ENCODE data around the gene GABRA1.

Gene GABRA1

GRCh38 chr5:161847941-161848391 lies at the start of gene GABRA1:
Gene GABRA1 (plus strand): TSS chr5:161848120. CDS start chr5:161850811, 2,691 bp downstream.
- no peak for DNase-seq (ENCODE audit: low read depth in 2 of 2)

- no peak for DNase-seq (ENCODE audit: low read depth in 2 of 2)
Measured at GRCh38 chr5:161799316-161799715, 48.6 kb upstream of the GABRA1 start.

DNA sequence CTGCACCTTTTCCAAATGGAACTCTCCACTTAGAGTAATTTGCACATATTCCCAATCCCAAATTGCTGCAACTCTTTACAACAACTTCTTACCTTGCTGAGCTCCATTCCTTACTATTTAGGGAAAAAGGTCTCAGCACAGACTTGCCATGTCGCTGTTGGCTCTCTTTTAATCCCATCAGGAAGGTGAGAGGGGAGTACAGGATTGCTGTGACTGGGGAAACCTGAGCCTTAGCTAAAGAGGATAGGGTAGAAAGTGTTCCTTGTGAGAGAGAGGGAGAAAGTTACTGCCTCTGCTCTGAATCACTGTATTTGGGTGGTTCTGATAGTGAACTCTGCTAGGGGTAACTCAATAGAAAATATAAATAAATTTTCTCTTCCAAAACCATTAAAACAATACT lies 43.7 kb upstream of the GABRA1 start:
- DNase-seq (ENCODE audit: low read depth in 2 of 2), result no peak

GRCh38 chr5:161846746-161847145 lies 1.2 kb upstream of the GABRA1 start:
- no peak for DNase-seq (ENCODE audit: low read depth in 2 of 2)

- no peak for DNase-seq (ENCODE audit: low read depth in 2 of 2)
Measured at GRCh38 chr5:161847447-161847846, 473 bp upstream of the GABRA1 start.

- DNase-seq (ENCODE audit: low read depth in 2 of 2), result no peak
Measured at GRCh38 chr5:161850491-161850890, 2.6 kb downstream of the GABRA1 start.

- no peak for DNase-seq (ENCODE audit: low read depth in 2 of 2)
Measured at GRCh38 chr5:161851691-161852299, 3.9 kb downstream of the GABRA1 start.

- no peak for DNase-seq (ENCODE audit: low read depth in 2 of 2)
Measured at GRCh38 chr5:161857358-161857757, 9.4 kb downstream of the GABRA1 start.

DNA sequence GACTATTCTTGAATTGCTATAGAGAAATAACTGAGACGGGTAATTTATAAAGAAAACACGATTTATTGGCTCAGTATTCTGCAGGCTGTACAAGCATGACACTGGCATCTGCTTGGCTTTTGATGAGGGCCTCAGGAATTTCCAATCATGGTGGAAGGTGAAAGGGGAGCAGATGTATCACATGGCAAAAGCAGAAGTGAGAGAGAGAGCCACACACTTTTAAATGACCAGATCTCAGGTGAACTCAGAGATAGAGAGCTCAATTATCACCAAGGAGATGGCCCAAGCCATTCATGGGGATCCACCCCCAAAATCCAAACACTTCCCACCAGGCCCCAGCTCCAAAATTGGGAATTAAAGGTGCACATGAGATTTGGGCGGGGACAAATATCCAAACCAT lies 15.3 kb downstream of the GABRA1 start:
- DNase-seq (ENCODE audit: low read depth in 2 of 2), result no peak

GRCh38 chr5:161863811-161864210 lies 15.9 kb downstream of the GABRA1 start:
- no peak for DNase-seq (ENCODE audit: low read depth in 2 of 2)

- DNase-seq (ENCODE audit: low read depth in 2 of 2), result no peak
Measured at GRCh38 chr5:161865510-161865909, 17.6 kb downstream of the GABRA1 start.

DNA sequence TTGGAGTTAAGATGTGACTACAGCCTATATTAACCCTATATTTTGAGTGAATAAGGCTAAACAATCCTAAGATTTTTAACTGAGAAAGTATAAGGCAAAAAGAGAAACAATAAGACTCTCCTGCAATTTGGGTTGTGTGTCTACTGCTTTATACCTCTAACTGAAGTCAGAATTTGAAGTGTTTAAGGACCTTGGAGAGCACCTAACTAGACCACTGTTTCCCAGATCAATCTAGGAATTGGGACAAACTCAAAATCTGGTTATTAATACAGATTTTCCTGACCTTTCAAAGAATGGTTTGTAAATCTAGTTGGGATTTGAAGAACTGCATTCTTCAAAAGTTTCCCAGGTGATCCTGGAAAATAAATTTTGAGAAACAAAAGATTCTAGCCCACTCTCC lies 42.1 kb downstream of the GABRA1 start:
- DNase-seq (ENCODE audit: low read depth in 2 of 2), result no peak

GRCh38 chr5:161895514-161895913 lies 47.6 kb downstream of the GABRA1 start:
- no peak for DNase-seq (ENCODE audit: low read depth in 2 of 2)

- DNase-seq (ENCODE audit: low read depth in 2 of 2), result no peak
Measured at GRCh38 chr5:161897033-161897432, 49.1 kb downstream of the GABRA1 start.

GRCh38 chr5:161899590-161899989 lies 51.7 kb downstream of the GABRA1 start:
- no peak for DNase-seq (ENCODE audit: low read depth in 2 of 2)

GRCh38 chr5:161900981-161901380 lies 53.1 kb downstream of the GABRA1 start:
- DNase-seq (ENCODE audit: low read depth in 2 of 2), result no peak

GRCh38 chr5:161921781-161922180 lies 73.9 kb downstream of the GABRA1 start:
- no peak for DNase-seq (ENCODE audit: low read depth in 2 of 2)

DNA sequence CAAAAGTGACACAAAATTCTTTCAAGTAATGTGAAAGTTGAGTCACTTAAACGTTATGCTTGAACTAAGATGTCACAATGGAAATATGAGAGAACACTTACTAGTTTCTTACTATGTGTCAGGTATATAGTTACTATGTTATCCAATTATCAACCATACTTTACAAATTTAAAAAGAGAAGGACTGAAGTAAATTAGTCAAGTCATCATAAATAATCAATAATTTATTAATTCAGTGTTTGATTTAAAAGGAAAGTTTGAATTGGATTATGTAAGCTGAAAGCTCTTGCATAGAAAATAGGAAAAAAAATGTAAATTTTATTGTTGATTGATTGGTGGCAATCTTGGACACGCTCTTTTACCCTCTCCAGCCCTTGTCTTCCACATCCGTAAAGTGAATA lies 76.3 kb downstream of the GABRA1 start:
- DNase-seq (ENCODE audit: low read depth in 2 of 2), result no peak

DNA sequence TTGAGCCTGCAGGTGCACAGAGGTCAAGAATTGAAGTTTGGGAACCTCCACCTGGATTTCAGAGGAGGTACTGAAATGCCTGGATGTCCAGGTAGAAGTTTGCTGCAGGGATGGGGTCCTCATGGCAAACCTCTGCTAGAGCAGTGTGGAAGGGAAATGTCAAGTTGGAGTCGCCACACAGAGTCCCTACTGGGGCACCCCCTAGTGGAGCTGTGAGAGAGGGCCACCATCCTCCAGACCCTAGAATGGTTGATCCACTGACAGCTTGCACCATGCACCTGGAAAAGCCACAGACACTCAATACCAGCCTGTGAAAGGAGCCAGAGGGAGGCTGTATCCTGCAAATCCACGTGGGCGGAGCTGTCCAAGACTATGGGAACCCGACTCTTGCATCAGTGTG lies 78.0 kb downstream of the GABRA1 start:
- no peak for DNase-seq (ENCODE audit: low read depth in 2 of 2)

- DNase-seq (ENCODE audit: low read depth in 2 of 2), result no peak
Measured at GRCh38 chr5:161934486-161934885, 86.6 kb downstream of the GABRA1 start.

GRCh38 chr5:161944974-161945373 lies 97.1 kb downstream of the GABRA1 start:
- no peak for DNase-seq (ENCODE audit: low read depth in 2 of 2)

DNA sequence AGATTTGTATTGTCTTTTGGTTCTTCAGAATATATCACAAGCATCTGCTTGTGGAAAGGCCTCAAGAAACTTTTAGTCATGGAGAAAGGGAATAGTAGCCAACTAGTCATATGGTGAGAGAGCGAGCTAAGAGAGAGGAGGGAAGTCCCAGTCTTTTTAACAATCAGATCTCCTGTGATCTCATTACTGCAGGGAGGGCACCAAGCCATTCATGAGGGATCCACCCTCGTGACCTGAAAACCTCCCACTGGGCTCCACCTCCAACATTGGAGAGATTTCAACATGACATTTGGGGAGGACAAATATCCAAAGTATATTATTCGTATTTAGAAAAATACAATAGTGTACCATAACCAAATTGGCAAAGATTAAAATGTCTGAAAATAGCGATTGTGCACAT lies 99.0 kb downstream of the GABRA1 start:
- DNase-seq (ENCODE audit: low read depth in 2 of 2), result no peak
